K562 (cell line): ENCODE measurements around the gene HJV. TPM values are rescaled to one million over a fixed set of nuclear protein-coding genes. Genes with fewer than 3 reads are reported as not detected.
A peak's percentile ranks its signal among the peaks of the same experiment; 100 is the strongest.

ENCODE experiments used
- ELK3 ChIP-seq: fragments of 450-650 bp; formaldehyde crosslinking; IDR thresholded peaks from 2 replicates; pipeline ENCODE4 v1.4.0; 2020; ENCODE audit warnings: mild to moderate bottlenecking
- GATAD2B ChIP-seq: fragments of 450-650 bp; IDR thresholded peaks from 2 replicates; pipeline ENCODE4 v1.6.1; 2017; ENCODE audit warnings: mild to moderate bottlenecking, borderline replicate concordance
- HOMEZ ChIP-seq: fragments of 250-450 bp; sonication (Bioruptor Pico); IDR thresholded peaks from 2 replicates; pipeline ENCODE4 v1.4.0; 2020; ENCODE audit warnings: mild to moderate bottlenecking, moderate library complexity
- HSF4 ChIP-seq: fragments of 250-450 bp; sonication (Bioruptor Pico); IDR thresholded peaks from 2 replicates; pipeline ENCODE4 v2.1.2; 2022; ENCODE audit warnings: mild to moderate bottlenecking, moderate library complexity, borderline replicate concordance
- IRF1 ChIP-seq: sonication (generic); formaldehyde crosslinking; IDR thresholded peaks from 2 replicates; pipeline ENCODE4 v1.8.0; 2022; ENCODE audit warnings: missing genetic modification reagents, mild to moderate bottlenecking, borderline replicate concordance
- NEUROD1 ChIP-seq: fragments of 150-350 bp; IDR thresholded peaks from 2 replicates; pipeline ENCODE4 v1.6.1; 2014; ENCODE audit warnings: borderline replicate concordance, low read length, low read depth; ENCODE audit not compliant: partially characterized antibody
- NR3C1 ChIP-seq: sonication (generic); formaldehyde crosslinking; IDR thresholded peaks from 2 replicates; pipeline ENCODE4 v1.8.1; 2022; ENCODE audit warnings: missing genetic modification reagents
- PYGO2 ChIP-seq: fragments of 450-650 bp; IDR thresholded peaks from 2 replicates; pipeline ENCODE4 v1.6.1; 2016; ENCODE audit warnings: mild to moderate bottlenecking, missing genetic modification characterization, moderate library complexity, missing compliant biosample characterization
- RERE ChIP-seq: sonication (generic); formaldehyde crosslinking; IDR thresholded peaks from 2 replicates; pipeline ENCODE4 v1.8.0; 2023; ENCODE audit warnings: missing genetic modification reagents, mild to moderate bottlenecking, borderline replicate concordance
- SPI1 ChIP-seq: IDR thresholded peaks from 2 replicates; pipeline ENCODE4 v1.6.1; 2011; ENCODE audit warnings: low read depth, low read length, control low read depth, borderline replicate concordance
- TCF7 ChIP-seq: sonication (generic); IDR thresholded peaks from 2 replicates; pipeline ENCODE4 v1.6.1; 2016; ENCODE audit warnings: antibody characterized with exemption, borderline replicate concordance
- ZBTB11 ChIP-seq, 3 experiments: fragments of 200-800 bp in 1 of 3; fragments of 250-450 bp in 1 of 3; fragments of 450-650 bp in 1 of 3; sonication (Bioruptor Pico) in 1 of 3; sonication (Bioruptor generic) in 1 of 3; formaldehyde crosslinking in 1 of 3; IDR thresholded peaks; 2 replicates each; pipeline versions ENCODE4 v1.6.1 to v1.8.0; 2016 to 2022; ENCODE audit warnings: mild to moderate bottlenecking in 2 of 3, missing genetic modification characterization in 2 of 3, missing compliant biosample characterization in 1 of 3, moderate library complexity in 1 of 3
- polyA plus RNA-seq, 8 experiments: library from polyadenylated mRNA; depleted of rRNA in 4 of 8; stranded (reverse) in 5 of 8; unstranded in 3 of 8; fragments of >200 nt; fragmentation: Nextera tagmentation in 2 of 8; fragmentation: Illumina TruSeq in 1 of 8; extraction: Ambion mirVana in 2 of 8; extraction: Trizol in 1 of 8; gene quantifications; 2 replicates each; pipeline versions ENCODE4 v1.2.1 to v1.2.3, GENCODE V29; 2011 to 2014; ENCODE audit warnings: inconsistent platforms in 1 of 8, missing spikeins in 1 of 8
- total RNA-seq, 7 experiments: library from RNA; depleted of rRNA in 6 of 7; stranded (reverse); fragments of >200 nt in 6 of 7; fragmentation: Illumina TruSeq in 2 of 7; extraction: Trizol in 2 of 7; gene quantifications; 2 replicates each; pipeline versions ENCODE4 v1.2.1 to v1.2.3, GENCODE V29; 2011 to 2021; ENCODE audit warnings: low replicate concordance in 1 of 7

Gene HJV
- total and polyA plus RNA-seq, 9 of the 15 experiments (the other 6 are each of a cell fraction or from before 2014, with no cell fraction given) = 1.0 to 6.6 (median 2.4) TPM

- TF ChIP-seq PYGO2 (tag) (no peak), TCF7 (no peak), HOMEZ (CRISPR knock-in tag) (no peak), ELK3 (CRISPR knock-in tag) (no peak), GATAD2B (peak; percentile 78; the same call in 1 of the 2 replicates), RERE (CRISPR knock-in tag) (no peak), SPI1 (no peak), NR3C1 (CRISPR knock-in tag) (no peak), IRF1 (no peak), ZBTB11 (CRISPR knock-in tag; IDR thresholded peaks at IDR 0.05) (no peak), NEUROD1 (no peak), HSF4 (CRISPR knock-in tag) (no peak)
Measured at GRCh38 chr1:146012703-146013558, 8.6 kb downstream of the HJV start (continued).
